Tracheal epithelial cell (primary cell): ENCODE measurements around the gene TAS2R50. TPM values are rescaled to one million over a fixed set of nuclear protein-coding genes. Genes with fewer than 3 reads are reported as not detected.

Experiments used
- total RNA-seq: library from RNA; depleted of rRNA; stranded (reverse); fragments of >200 nt; gene quantifications from 2 replicates; pipeline ENCODE4 v1.2.1, GENCODE V29; 2014

TAS2R50 gene, protein sequence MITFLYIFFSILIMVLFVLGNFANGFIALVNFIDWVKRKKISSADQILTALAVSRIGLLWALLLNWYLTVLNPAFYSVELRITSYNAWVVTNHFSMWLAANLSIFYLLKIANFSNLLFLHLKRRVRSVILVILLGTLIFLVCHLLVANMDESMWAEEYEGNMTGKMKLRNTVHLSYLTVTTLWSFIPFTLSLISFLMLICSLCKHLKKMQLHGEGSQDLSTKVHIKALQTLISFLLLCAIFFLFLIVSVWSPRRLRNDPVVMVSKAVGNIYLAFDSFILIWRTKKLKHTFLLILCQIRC
- total RNA-seq: 0.85 and 0.96 TPM in 2 replicates

DNA sequence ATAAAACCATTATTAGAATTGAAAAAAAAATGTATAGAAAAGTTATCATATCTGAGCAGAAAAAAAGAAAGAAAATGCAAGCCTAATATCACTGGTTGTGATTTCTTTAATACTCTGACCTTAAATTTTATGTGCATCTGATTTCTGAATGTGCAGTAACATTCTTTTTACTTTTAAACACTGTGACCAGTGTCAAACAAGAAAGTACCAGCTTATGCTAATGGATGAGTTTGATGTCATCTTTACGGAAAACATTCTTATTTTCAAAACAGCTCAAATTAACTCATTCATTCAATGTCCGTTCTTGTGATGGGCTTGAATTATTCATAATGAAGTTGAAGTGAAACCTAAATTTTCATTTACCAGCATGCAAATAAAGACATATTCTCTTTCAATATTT lies at the start of gene TAS2R50:
Gene TAS2R50, minus strand, starts transcription at position 101 of the 400 bp plus-strand sequence. Its CDS starts 52 bp downstream, at position 49.

DNA sequence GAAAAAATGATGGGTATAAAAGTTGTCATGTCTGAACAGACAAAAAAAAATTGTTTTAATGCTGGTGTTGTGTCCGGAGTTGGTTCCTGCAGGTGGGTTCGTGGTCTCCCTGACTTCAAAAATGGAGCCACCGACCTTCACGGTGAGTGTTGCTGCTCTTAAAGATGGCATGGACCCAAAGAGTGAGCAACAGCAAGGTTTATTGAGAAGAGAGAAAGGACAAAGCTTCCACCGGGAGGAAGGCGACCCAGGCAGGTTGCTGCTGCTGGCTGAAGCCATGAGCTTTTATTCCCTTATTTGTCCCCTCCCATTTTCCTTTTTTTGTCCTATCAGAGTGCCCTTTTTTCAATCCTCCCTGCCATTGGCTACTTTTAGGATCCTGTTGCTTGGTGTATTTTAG lies 44.6 kb upstream of the TAS2R50 start, which contains the start of gene TAS2R31:
Gene TAS2R31, minus strand, starts transcription at position 101 of the 400 bp plus-strand sequence. Its CDS starts 72 bp downstream, at position 29.

DNA sequence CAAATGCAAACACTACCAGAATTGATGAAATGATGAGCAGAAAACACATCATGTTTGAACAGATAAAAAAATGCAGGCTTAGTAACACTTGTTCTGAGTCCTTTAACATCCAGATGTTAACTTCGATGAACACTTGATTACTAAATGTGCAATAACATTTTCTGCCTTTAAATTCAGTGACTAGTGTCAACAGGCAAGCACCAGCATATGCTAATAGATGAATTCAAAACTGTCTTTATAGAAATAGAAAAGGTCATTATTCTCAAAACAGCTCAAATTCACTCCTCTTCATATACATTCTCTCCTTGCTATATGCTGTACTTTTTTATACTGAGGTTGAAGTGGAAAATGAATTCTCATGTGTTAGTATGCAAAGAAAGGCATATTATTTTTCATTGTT lies 35.8 kb upstream of the TAS2R50 start, which contains the start of gene TAS2R19:
Gene TAS2R19, minus strand, starts transcription at position 101 of the 400 bp plus-strand sequence. Its CDS starts 49 bp downstream, at position 52.

DNA sequence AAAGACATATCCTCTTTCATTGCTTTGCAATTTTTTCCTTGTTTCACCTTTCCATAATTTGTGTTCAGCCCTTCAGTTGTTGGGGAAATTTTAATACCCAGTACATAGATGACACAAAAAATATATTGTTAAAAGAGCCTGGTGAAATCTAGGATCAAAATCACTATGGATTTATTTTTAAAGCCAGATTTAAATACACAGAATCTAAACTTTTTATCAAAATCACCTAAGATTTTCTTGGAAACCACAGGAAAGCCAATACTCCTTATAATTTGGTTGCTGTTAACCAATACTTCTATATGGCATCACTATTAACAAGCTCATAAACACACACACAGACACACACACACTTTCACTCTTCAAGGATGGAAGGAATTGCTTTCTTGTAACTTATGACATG lies 11.5 kb upstream of the TAS2R50 start, which contains the start of gene TAS2R20:
Gene TAS2R20, minus strand, starts transcription at position 101 of the 400 bp plus-strand sequence. CDS start 429 bp downstream, outside the sequence.

DNA sequence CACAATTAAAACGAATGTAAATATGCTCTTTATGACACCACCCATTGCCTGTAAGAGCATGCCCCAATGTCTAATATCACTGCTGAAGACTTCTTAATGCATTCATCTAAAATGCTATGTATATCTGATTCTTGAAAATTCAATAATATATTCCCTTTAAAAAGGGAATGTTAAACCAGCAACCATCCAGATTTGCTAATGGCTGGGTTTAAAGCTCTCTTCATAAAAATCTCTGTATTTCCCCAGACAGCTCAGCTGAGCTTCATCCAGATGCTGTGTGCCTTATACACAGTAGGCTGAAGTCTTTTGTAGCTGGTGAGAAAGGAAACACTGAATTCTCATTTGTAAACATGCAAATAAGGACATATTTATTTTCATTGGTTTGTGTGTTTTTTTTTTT lies 47.5 kb downstream of the TAS2R50 start, which contains the start of gene TAS2R14:
Gene TAS2R14, minus strand, starts transcription at position 101 of the 400 bp plus-strand sequence. Its CDS starts 56 bp downstream, at position 45.

Other genes starting within 250 kb of the TAS2R50 start
- not detected in 2 replicates for gene TAS2R7, start 184.3 kb downstream of the TAS2R50 start, total RNA-seq
- not detected in 2 replicates for gene TAS2R8, start 179.6 kb downstream of the TAS2R50 start, total RNA-seq
- not detected in 2 replicates for gene TAS2R9, start 176.7 kb downstream of the TAS2R50 start, total RNA-seq
- 0.21 and 0.24 TPM in 2 replicates for gene TAS2R10, start 160.6 kb downstream of the TAS2R50 start, total RNA-seq
- 0.64 TPM in 1 of 2 replicates, not detected in the other for gene PRR4, start 137.4 kb downstream of the TAS2R50 start, total RNA-seq
- 3.4 and 4.3 TPM in 2 replicates for gene PRH1, start 102.7 kb downstream of the TAS2R50 start, total RNA-seq
- gene TAS2R13, start 77.3 kb downstream of the TAS2R50 start, total RNA-seq: 0.48 and 0.64 TPM in 2 replicates
- not detected in 2 replicates for gene PRH2, start 57.7 kb downstream of the TAS2R50 start, total RNA-seq
- 0.96 and 1.9 TPM in 2 replicates for gene TAS2R14, start 47.6 kb downstream of the TAS2R50 start, total RNA-seq
- 0.64 and 0.96 TPM in 2 replicates for gene TAS2R20, start 11.4 kb upstream of the TAS2R50 start, total RNA-seq
- gene TAS2R19, start 35.7 kb upstream of the TAS2R50 start, total RNA-seq: 0.43 and 1.2 TPM in 2 replicates
- 1.2 TPM in 1 of 2 replicates, not detected in the other for gene TAS2R31, start 44.5 kb upstream of the TAS2R50 start, total RNA-seq
- 0.85 and 0.96 TPM in 2 replicates for gene TAS2R46, start 75.4 kb upstream of the TAS2R50 start, total RNA-seq
- gene TAS2R43, start 105.4 kb upstream of the TAS2R50 start, total RNA-seq: 0.96 TPM in 1 of 2 replicates, not detected in the other
- 1.2 and 2.8 TPM in 2 replicates for gene TAS2R30, start 147.7 kb upstream of the TAS2R50 start, total RNA-seq
- gene SMIM10L1, start 184.3 kb upstream of the TAS2R50 start, total RNA-seq: 3.9 and 5.5 TPM in 2 replicates
- not detected in 2 replicates for gene TAS2R42, start 200.0 kb upstream of the TAS2R50 start, total RNA-seq